TTC549 (cell line): ENCODE measurements around the gene AS3MT.
"Not testable (repeated sequence)": the region's sequence is repeated elsewhere in the genome, so short reads cannot be mapped to it uniquely, and the experiment has no call there.

Experiments used
- FAIRE-seq: peaks from 2 replicates; lab custom pipeline; 2012; peaks lifted over from hg19 to GRCh38; lab: Jason Lieb, UNC

The AS3MT gene

GRCh38 chr10:102919992-102920739, 50.9 kb downstream of the AS3MT start:
- no peak for FAIRE-seq

DNA sequence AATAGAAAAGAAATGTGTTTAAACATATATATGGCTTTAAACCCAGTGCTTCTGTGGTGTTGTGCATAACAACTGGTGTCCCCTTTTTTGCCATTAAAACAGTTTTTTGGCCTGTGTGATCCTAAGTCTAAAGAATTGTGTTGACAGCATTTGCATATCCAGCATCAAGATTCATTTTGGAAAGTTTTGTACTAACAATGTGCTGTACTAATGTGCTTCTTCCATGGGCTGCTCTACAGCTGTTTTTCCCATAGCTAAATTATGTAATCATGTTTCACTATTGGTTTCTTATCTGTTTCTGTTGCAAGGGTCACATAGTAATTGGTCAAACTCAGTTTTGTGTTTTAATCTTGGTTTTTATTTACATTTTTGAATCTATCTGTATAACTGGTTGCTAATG, 54.3 kb downstream of the AS3MT start:
- no peak for FAIRE-seq

- FAIRE-seq = no peak
These were observed 57.6 kb downstream of the AS3MT start for GRCh38 chr10:102926842-102927241.

GRCh38 chr10:102927311-102928010, 58.2 kb downstream of the AS3MT start:
- no peak for FAIRE-seq

GRCh38 chr10:102928442-102928841, 59.2 kb downstream of the AS3MT start:
- not testable (repeated sequence) for FAIRE-seq

- FAIRE-seq = no peak
These were observed 61.5 kb downstream of the AS3MT start for GRCh38 chr10:102930720-102931119.

- no peak for FAIRE-seq
These were observed 62.4 kb downstream of the AS3MT start for GRCh38 chr10:102931643-102932042.

DNA sequence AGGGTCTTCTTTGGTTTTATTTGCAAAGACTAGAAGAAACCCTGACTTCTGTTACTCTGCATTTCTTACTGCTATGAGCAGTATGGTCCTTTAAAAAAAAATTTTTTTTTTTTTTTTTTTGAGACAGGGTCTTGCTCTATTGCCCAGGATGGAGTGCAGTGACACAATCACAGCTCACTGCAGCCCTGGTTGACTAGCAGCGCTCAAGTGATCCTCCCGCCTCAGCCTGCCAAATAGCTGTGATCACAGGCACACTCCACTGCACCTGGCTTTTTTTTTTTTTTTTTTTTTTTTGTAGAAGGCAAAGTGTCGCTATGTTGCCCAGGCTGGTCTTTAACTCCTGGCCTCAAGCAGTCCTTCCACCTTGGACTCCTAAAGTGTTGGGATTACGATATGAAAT, 66.2 kb downstream of the AS3MT start:
- no peak for FAIRE-seq

- no peak for FAIRE-seq
These were observed 66.8 kb downstream of the AS3MT start for GRCh38 chr10:102935939-102936605.

- FAIRE-seq = no peak
These were observed 72.1 kb downstream of the AS3MT start for GRCh38 chr10:102941401-102941800.

DNA sequence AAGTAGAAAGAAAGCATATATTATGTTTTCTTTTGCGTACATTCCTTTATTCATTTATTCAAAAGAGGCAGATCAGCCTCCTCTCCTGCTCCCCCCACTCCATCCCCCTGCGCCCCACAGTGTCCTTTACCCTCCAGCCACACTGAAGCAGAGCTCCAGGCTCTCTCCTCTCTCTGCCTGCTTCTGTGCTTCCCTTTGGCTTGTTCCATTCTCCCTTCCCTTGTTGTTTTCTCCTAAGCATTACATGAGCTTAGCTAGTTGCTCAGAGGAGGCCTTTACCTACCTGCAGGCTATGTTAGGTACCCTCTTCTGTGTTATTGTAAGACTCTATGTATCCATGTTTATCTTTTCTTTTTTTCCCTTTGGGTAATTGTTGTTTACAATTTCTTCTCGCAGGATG, 76.2 kb downstream of the AS3MT start:
- FAIRE-seq = no peak

DNA sequence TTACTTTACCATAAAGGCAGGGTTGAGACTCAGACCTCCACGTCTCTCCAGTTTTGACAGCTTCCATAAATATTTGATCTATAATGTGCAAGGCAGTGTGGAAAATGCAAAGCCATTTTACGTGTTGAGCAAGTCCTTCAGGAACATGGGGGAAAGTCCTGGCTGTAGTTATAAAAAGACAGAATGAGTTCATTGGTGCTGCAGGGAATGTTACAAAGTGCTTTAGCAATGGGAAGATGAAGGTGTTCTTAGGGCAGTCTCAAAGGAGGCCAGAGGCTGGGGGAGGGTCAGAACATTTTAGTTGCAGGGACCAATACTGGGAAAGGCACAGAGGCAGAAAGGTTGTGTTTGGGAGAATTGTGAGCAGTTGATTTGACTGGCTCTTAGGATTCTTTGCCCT, 76.7 kb downstream of the AS3MT start:
- no peak for FAIRE-seq

- FAIRE-seq = no peak
These were observed 77.7 kb downstream of the AS3MT start for GRCh38 chr10:102946992-102947391.

DNA sequence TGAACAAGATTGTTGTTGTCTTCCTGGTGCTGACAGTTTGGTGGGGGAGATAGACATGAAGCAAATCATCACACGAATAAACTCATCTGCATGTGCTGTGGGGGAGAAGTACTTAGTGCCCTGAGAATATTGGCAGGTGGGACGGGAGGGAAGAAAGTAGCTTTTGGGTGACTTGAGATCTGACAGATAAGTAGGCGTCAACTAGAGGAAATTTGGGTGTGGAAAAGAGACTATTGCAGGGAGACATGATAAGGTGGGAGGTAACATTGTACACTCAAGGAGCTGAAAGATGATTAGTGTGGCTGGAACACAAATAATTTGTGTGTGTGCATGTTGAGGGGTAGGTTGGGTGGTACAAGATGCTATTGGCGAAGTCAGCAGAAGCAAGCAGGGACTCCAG, 78.9 kb downstream of the AS3MT start:
- no peak for FAIRE-seq

DNA sequence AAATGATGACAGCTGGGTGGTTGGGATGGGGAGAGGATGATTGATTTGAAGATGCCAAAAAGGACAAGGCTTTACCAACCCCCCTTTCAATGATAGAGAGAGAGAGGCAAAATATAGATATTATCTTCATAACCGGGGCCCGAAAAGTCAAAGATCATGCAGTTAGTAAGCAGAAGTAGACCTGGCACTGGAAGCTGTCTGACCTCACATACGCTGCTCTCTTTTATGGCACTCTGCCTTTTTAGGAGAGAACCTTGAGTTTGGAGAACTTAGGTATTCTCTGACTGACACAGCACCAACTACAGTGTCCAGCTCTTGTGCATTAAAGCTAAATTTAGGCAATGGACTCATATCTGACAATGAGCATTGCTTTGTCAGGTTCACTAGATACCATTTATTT, 79.5 kb downstream of the AS3MT start:
- no peak for FAIRE-seq

GRCh38 chr10:102949916-102950315, 80.6 kb downstream of the AS3MT start:
- FAIRE-seq = no peak

- FAIRE-seq = no peak
These were observed 82.0 kb downstream of the AS3MT start for GRCh38 chr10:102951316-102951715.
